ENCODE measurements around the gene DLL3. TPM values are rescaled to one million over a fixed set of nuclear protein-coding genes. Genes with fewer than 3 reads are reported as not detected.

Gene DLL3
- total RNA-seq, 1 experiment from 2014 or later, result 0.05 TPM

DNA sequence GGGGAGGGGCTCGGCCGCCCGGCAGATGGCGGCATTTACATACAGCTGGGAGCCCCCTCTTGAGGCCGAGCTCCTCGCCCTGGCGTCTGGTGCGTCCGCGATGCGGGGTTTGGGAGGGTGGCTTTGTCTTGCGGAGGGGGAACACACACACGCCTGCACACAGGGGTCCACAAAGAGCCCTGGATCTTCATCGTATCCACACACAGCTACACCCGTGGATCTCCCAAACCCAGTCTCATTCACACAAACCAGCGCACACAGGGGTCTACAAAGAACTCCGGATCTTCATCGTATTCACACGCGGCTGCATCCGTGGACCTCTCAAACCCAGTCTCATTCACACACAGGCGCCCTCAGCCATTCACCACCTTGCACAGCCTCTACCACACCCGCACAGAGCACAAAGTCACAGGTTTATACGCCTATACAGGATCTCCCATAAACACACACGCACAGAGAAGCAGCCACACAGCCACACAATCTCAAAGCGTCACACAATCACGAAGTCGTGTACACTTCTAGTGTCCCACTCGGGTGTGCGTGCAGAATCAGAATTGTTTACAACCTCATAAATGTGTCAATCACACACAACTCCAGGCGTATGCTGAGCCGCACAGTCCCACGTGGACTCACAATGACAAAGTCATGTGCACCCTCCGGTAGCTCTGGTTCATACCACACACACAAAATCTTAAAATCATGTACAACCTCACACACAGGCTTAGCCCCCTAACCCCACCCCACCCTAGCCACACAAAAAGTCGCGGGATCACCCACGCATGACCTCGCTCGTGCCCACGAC lies 550 bp upstream of the DLL3 start:
- DNase-seq (ENCODE audit: low read depth in 1 of 2, low spot score in 2 of 2), result peak in 1 of 2 experiments; percentile 38
- H3K4me1 ChIP-seq (replicated peaks), result peaks cover 16% of the 10 kb centered on the region
- peaks cover 59% of the 10 kb centered on the region for H3K27me3 ChIP-seq (replicated peaks)
- no peak overlapping the region for H3K27ac ChIP-seq
- H3K9me3 ChIP-seq (replicated peaks), result peaks cover 8% of the 10 kb centered on the region; the same call in 1 of the 2 replicates
- no peaks in the 10 kb centered on the region for H3K36me3 ChIP-seq
- H3K4me3 ChIP-seq, result no peak overlapping the region

DNA sequence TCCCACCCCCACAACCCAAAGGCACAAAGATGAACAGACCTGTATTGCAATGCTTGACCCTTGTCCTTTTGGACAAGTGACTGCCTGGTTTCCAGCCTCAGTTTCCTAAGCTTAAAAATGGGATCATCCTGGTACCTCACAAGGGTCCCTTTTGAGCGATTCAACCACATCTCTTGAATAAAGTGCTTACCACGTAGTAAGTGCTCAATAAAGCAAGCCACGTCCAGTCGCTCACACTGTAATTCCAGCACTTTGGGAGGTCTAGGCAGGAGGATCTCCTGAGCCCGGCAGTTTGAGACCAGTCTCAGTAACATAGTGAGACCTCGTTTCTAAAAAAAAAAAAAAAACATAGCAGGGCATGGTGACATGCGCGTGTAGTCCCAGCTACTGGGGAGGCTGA lies 1.2 kb downstream of the DLL3 start:
- peaks cover 16% of the 10 kb centered on the region for H3K4me1 ChIP-seq (replicated peaks)
- H3K9me3 ChIP-seq (replicated peaks), result peaks cover 9% of the 10 kb centered on the region; the same call in 1 of the 2 replicates
- DNase-seq (ENCODE audit: low read depth in 1 of 2, low spot score in 2 of 2), result no peak
- no peak overlapping the region for H3K27ac ChIP-seq
- H3K36me3 ChIP-seq, result no peaks in the 10 kb centered on the region
- peaks cover 67% of the 10 kb centered on the region for H3K27me3 ChIP-seq (replicated peaks)
- H3K4me3 ChIP-seq, result no peak overlapping the region

DNA sequence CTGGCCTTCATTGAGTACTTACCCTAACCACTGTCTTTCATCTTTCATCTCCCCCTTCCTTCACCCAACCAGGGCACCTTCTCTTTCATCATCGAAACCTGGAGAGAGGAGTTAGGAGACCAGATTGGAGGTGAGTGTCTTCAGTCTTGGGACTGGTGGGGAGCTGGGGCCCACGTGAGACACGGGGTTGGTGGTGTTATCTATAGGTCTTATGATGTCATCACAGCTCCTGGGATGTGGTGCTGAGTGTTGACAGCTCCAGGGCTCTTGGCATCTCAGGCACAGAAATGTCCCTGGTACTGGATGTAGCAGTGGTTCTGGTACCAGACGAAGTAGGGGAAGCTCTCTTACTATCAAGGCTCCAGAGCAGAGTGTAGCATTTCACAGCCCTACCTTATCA lies 1.8 kb downstream of the DLL3 start:
- H3K27me3 ChIP-seq (replicated peaks), result peaks cover 72% of the 10 kb centered on the region
- no peaks in the 10 kb centered on the region for H3K36me3 ChIP-seq
- no peak overlapping the region for H3K27ac ChIP-seq
- H3K4me1 ChIP-seq (replicated peaks), result peaks cover 16% of the 10 kb centered on the region
- DNase-seq (ENCODE audit: low read depth in 1 of 2, low spot score in 2 of 2), result no peak
- H3K4me3 ChIP-seq, result no peak overlapping the region
- peaks cover 9% of the 10 kb centered on the region; the same call in 1 of the 2 replicates for H3K9me3 ChIP-seq (replicated peaks)

DNA sequence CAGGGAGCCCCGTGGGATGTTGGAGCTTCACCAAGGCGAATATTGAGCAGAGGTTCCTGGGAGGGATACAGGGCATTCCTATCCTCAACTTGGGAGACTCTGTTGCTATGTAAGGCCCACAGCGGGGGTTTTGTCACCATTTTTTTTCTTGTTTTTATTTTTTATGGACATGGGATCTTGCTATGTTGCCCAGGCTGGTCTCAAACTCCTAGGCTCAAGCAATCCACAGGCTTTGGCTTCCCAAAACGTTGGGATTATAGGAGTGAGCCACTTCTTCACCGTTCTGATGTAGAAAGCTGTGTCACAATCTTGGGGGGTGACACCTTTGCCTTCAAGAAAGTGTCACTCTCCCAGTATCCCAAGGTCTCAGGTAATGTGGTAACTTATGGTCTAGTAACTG lies 2.6 kb downstream of the DLL3 start:
- Histone ChIP-seq H3K36me3 (no peaks in the 10 kb centered on the region), H3K4me1 (replicated peaks) (peaks cover 16% of the 10 kb centered on the region), H3K4me3 (no peak overlapping the region), H3K27me3 (replicated peaks) (peaks cover 75% of the 10 kb centered on the region), H3K27ac (no peak overlapping the region), H3K9me3 (replicated peaks) (peaks cover 9% of the 10 kb centered on the region; the same call in 1 of the 2 replicates)
- no peak for DNase-seq (ENCODE audit: low read depth in 1 of 2, low spot score in 2 of 2)

DNA sequence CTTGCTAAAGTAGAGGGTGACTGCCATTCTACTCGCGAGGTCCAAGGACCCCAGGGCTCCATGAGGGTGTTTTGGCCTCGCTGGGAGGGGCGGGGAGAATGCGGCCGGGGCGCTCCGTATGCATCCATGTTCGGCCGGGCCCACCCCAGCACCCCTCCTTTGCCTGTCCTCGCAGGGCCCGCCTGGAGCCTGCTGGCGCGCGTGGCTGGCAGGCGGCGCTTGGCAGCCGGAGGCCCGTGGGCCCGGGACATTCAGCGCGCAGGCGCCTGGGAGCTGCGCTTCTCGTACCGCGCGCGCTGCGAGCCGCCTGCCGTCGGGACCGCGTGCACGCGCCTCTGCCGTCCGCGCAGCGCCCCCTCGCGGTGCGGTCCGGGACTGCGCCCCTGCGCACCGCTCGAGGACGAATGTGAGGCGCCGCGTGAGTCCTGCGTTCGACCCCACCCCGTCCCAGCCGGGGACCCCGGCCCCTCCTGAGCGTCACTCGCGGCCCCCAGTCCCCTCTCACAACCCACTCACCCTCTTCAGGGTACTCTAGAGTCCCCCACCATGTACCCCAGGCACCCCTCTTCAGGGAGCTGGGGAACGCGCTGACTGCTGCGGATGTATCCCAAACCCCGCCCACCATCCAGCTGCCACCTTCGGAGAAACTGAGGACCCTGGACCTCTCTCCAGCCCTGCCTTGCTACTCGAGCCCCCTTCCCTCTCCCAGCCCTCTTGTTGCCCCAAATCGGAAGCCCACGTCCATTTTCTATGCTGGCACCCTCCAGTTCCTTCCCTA lies 4.1 kb downstream of the DLL3 start:
- no peaks in the 10 kb centered on the region for H3K36me3 ChIP-seq
- peaks cover 14% of the 10 kb centered on the region for H3K9me3 ChIP-seq (replicated peaks)
- no peak overlapping the region for H3K4me3 ChIP-seq
- peak in 1 of 2 experiments; percentile 22 for DNase-seq (ENCODE audit: low read depth in 1 of 2, low spot score in 2 of 2)
- H3K4me1 ChIP-seq (replicated peaks), result peaks cover 25% of the 10 kb centered on the region
- H3K27ac ChIP-seq, result no peak overlapping the region
- H3K27me3 ChIP-seq (replicated peaks), result peaks cover 76% of the 10 kb centered on the region

DNA sequence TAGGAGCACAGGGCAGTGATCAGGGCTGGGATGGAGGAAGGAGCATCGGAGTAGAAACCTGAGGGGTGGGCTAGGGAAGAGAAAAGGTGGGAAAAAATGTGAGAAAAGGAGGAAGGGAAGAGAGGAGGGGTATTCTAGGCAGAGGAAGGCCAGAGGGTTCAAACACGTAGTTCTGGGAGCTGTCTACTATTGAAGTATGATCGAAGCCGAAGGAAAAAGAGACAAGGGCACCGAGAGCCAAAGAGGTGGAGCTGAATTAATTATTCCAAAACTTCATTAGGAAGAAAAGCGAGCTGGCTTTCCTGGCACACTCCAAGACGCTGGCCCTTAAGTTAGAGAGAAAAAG lies 7.8 kb downstream of the DLL3 start:
- H3K4me3 ChIP-seq, result no peak overlapping the region

DNA sequence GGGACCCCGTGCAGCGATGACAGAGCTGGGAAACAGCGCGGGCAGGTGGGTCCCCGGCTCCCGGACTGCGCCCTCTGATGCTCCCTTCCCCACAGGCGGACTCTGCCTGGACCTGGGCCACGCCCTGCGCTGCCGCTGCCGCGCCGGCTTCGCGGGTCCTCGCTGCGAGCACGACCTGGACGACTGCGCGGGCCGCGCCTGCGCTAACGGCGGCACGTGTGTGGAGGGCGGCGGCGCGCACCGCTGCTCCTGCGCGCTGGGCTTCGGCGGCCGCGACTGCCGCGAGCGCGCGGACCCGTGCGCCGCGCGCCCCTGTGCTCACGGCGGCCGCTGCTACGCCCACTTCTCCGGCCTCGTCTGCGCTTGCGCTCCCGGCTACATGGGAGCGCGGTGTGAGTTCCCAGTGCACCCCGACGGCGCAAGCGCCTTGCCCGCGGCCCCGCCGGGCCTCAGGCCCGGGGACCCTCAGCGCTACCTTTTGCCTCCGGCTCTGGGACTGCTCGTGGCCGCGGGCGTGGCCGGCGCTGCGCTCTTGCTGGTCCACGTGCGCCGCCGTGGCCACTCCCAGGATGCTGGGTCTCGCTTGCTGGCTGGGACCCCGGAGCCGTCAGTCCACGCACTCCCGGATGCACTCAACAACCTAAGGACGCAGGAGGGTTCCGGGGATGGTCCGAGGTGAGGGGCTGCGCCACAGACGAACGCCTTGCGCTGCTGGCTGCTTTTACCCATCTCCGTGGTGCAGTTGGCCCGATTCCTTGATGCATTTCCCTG lies 8.4 kb downstream of the DLL3 start:
- peak in 1 of 2 experiments; percentile 21 for DNase-seq (ENCODE audit: low read depth in 1 of 2, low spot score in 2 of 2)
- peaks cover 18% of the 10 kb centered on the region for H3K4me1 ChIP-seq (replicated peaks)
- H3K36me3 ChIP-seq, result no peaks in the 10 kb centered on the region
- H3K27ac ChIP-seq, result no peak overlapping the region
- H3K4me3 ChIP-seq, result peak overlapping the region; percentile 35
- H3K27me3 ChIP-seq (replicated peaks), result peaks cover 53% of the 10 kb centered on the region
- peaks cover 14% of the 10 kb centered on the region for H3K9me3 ChIP-seq (replicated peaks)

More for the DNA sequence above, 7.8 kb downstream of the DLL3 start:
- Histone ChIP-seq H3K36me3 (no peaks in the 10 kb centered on the region), H3K4me1 (replicated peaks) (peaks cover 18% of the 10 kb centered on the region), H3K27ac (no peak overlapping the region), H3K27me3 (replicated peaks) (peaks cover 54% of the 10 kb centered on the region), H3K9me3 (replicated peaks) (peaks cover 14% of the 10 kb centered on the region)
- no peak for DNase-seq (ENCODE audit: low read depth in 1 of 2, low spot score in 2 of 2)

DNA sequence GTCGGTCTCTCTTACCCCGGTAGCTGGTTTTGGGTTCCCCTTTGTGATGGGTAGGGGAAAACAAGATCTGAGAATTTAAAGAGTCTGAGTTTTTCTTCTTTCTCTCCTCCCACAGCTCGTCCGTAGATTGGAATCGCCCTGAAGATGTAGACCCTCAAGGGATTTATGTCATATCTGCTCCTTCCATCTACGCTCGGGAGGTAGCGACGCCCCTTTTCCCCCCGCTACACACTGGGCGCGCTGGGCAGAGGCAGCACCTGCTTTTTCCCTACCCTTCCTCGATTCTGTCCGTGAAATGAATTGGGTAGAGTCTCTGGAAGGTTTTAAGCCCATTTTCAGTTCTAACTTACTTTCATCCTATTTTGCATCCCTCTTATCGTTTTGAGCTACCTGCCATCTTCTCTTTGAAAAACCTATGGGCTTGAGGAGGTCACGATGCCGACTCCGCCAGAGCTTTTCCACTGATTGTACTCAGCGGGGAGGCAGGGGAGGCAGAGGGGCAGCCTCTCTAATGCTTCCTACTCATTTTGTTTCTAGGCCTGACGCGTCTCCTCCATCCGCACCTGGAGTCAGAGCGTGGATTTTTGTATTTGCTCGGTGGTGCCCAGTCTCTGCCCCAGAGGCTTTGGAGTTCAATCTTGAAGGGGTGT lies 9.1 kb downstream of the DLL3 start:
- H3K27me3 ChIP-seq (replicated peaks), result peaks cover 48% of the 10 kb centered on the region
- H3K27ac ChIP-seq, result no peak overlapping the region
- H3K9me3 ChIP-seq (replicated peaks), result peaks cover 9% of the 10 kb centered on the region
- H3K4me3 ChIP-seq, result peak overlapping the region; percentile 35
- H3K36me3 ChIP-seq, result no peaks in the 10 kb centered on the region
- peaks cover 14% of the 10 kb centered on the region for H3K4me1 ChIP-seq (replicated peaks)
- DNase-seq (ENCODE audit: low read depth in 1 of 2, low spot score in 2 of 2), result no peak

DNA sequence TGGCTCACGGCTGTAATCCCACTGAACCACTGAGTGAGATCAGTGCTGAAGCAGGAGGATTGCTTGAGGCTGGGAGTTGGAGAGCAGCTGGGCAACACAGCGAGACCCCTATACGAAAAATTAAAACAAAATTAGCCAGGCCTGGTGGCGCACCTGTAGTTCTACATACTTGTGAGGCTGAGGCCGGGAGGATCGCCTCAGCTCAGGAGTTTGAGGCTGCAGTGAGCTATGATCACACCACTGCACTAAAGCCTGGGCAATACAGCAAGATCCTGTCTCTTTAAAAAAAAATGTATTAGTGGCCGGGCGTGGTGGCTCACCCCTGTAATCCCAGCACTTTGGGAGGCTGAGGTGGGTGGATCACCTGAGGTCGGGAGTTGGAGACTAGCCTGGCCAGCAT lies 9.9 kb downstream of the DLL3 start:
- Histone ChIP-seq H3K27me3 (replicated peaks) (peaks cover 48% of the 10 kb centered on the region), H3K9me3 (replicated peaks) (peaks cover 5% of the 10 kb centered on the region; the same call in 1 of the 2 replicates), H3K4me1 (replicated peaks) (peaks cover 12% of the 10 kb centered on the region), H3K27ac (no peak overlapping the region), H3K4me3 (no peak overlapping the region), H3K36me3 (no peaks in the 10 kb centered on the region)
- DNase-seq (ENCODE audit: low read depth in 1 of 2, low spot score in 2 of 2), result no peak

DNA sequence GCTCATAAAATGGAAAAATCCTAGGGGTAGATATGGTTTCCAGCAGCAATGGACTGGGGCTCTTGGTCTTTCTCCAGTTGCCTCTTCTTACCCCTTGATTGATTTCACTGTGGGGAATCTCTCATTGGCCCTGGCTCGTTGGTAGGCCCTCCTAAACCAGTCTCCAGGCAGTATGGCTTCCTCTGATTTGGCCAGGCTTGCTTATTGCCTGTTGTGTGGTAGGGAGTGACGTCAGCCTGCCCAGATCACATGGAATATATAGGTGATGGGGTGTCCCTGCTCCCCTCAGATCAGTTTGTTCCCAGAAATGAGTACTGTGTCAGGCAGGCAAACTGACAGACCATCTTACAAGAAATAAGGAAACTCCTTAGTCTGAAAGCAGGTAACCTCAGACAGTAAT lies 10.5 kb downstream of the DLL3 start:
- no peak for DNase-seq (ENCODE audit: low read depth in 1 of 2, low spot score in 2 of 2)
- no peak overlapping the region for H3K4me3 ChIP-seq
- peaks cover 12% of the 10 kb centered on the region for H3K4me1 ChIP-seq (replicated peaks)
- H3K9me3 ChIP-seq (replicated peaks), result peaks cover 5% of the 10 kb centered on the region; the same call in 1 of the 2 replicates
- no peak overlapping the region for H3K27ac ChIP-seq
- H3K27me3 ChIP-seq (replicated peaks), result peaks cover 49% of the 10 kb centered on the region
- no peaks in the 10 kb centered on the region for H3K36me3 ChIP-seq

DNA sequence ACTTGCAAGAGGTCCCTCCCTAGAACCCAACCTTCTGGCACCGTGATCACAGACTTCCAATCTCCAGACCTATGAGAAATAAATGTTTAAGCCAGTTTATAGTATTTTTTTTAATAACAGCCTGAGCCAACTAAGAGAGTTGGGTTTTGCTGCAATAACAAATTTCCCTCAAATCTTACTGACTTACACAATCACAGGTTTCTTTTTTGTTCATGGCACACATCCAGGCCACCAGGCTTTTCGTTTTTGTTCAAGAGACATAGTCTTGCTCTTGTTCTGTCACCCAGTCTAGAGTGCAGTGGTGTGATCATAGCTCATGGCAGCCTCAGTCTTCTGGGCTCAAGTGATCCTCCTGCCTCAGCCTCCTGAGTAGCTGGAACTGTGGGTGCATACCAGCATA lies 14.2 kb downstream of the DLL3 start:
- Histone ChIP-seq H3K36me3 (no peaks in the 10 kb centered on the region), H3K27ac (no peak overlapping the region), H3K9me3 (replicated peaks) (no peaks in the 10 kb centered on the region), H3K4me1 (replicated peaks) (peaks cover 10% of the 10 kb centered on the region), H3K27me3 (replicated peaks) (peaks cover 58% of the 10 kb centered on the region), H3K4me3 (no peak overlapping the region)
- no peak for DNase-seq (ENCODE audit: low read depth in 1 of 2, low spot score in 2 of 2)

DNA sequence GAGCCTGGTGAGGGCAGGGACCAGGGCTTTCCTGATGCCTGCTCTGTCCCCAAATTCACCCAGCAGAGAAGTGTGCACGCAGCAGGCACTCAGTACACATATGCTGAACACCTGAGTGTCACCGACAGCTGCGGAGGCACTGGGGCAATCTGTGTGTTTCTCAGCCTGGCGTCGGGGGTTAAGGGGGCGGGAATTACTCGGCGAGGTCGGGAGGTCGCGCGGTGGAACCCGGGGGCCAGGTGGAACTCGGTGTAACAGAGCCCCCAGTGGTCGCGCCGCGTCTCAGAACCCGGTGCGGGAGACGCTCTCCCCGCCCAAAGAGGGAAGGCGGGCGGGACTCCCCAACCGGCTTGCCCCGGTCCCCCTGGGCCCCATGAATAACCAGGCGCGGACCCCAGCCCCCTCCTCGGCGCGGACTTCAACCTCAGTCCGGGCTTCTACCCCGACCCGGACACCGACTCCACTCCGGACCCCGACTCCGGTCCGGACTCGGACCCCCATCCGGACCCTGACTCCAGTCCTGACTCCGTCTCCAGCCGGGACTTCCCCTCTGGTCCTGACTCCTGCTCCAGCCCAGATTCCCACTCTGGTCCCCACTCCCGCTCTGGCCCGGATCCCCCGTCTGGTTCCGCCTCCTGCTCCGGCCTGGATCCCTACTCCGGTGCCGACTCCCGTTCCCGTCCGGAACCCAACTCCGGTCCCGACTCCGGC lies 16.2 kb downstream of the DLL3 start, which contains the start of gene SELENOV:
Gene SELENOV, plus strand, starts transcription at position 300 of the 711 bp plus-strand sequence. Its CDS starts 74 bp downstream, at position 374.
- Histone ChIP-seq H3K27ac (no peak within 1 kb of the TSS), H3K4me1 (replicated peaks) (peaks cover 10% of the 10 kb centered on the region), H3K9me3 (replicated peaks) (no peaks in the 10 kb centered on the region), H3K27me3 (replicated peaks) (peaks cover 48% of the 10 kb centered on the region), H3K36me3 (no peaks in the 10 kb centered on the region), H3K4me3 (no peak within 1 kb of the TSS)
- no peak for DNase-seq (ENCODE audit: low read depth in 1 of 2, low spot score in 2 of 2)
